LHCN-M2 (cell line): ENCODE measurements around the gene LTBP4. TPM values are rescaled to one million over a fixed set of nuclear protein-coding genes. Genes with fewer than 3 reads are reported as not detected.
"Not testable (repeated sequence)": the region's sequence is repeated elsewhere in the genome, so short reads cannot be mapped to it uniquely, and the experiment has no call there.

ENCODE experiments used
- DNase-seq: peaks from one replicate; pipeline ENCODE4 v3.0.0-alpha.2; 2012; ENCODE audit warnings: low read depth
- polyA plus RNA-seq: library from polyadenylated mRNA; unstranded; fragments of >200 nt; gene quantifications from one replicate; pipeline ENCODE4 v1.2.1, GENCODE V29; 2012; ENCODE audit warnings: missing spikeins
- total RNA-seq: library from RNA; depleted of rRNA; stranded (reverse); fragments of >200 nt; gene quantifications from 2 replicates; pipeline ENCODE4 v1.2.3, GENCODE V29; 2014; rRNA removed

LTBP4 gene, protein sequence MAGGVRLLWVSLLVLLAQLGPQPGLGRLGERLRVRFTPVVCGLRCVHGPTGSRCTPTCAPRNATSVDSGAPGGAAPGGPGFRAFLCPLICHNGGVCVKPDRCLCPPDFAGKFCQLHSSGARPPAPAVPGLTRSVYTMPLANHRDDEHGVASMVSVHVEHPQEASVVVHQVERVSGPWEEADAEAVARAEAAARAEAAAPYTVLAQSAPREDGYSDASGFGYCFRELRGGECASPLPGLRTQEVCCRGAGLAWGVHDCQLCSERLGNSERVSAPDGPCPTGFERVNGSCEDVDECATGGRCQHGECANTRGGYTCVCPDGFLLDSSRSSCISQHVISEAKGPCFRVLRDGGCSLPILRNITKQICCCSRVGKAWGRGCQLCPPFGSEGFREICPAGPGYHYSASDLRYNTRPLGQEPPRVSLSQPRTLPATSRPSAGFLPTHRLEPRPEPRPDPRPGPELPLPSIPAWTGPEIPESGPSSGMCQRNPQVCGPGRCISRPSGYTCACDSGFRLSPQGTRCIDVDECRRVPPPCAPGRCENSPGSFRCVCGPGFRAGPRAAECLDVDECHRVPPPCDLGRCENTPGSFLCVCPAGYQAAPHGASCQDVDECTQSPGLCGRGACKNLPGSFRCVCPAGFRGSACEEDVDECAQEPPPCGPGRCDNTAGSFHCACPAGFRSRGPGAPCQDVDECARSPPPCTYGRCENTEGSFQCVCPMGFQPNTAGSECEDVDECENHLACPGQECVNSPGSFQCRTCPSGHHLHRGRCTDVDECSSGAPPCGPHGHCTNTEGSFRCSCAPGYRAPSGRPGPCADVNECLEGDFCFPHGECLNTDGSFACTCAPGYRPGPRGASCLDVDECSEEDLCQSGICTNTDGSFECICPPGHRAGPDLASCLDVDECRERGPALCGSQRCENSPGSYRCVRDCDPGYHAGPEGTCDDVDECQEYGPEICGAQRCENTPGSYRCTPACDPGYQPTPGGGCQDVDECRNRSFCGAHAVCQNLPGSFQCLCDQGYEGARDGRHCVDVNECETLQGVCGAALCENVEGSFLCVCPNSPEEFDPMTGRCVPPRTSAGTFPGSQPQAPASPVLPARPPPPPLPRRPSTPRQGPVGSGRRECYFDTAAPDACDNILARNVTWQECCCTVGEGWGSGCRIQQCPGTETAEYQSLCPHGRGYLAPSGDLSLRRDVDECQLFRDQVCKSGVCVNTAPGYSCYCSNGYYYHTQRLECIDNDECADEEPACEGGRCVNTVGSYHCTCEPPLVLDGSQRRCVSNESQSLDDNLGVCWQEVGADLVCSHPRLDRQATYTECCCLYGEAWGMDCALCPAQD (N-terminal part only)
- total RNA-seq, result 5.0 and 7.3 TPM in 2 replicates
- 3.4 TPM for polyA plus RNA-seq

DNA sequence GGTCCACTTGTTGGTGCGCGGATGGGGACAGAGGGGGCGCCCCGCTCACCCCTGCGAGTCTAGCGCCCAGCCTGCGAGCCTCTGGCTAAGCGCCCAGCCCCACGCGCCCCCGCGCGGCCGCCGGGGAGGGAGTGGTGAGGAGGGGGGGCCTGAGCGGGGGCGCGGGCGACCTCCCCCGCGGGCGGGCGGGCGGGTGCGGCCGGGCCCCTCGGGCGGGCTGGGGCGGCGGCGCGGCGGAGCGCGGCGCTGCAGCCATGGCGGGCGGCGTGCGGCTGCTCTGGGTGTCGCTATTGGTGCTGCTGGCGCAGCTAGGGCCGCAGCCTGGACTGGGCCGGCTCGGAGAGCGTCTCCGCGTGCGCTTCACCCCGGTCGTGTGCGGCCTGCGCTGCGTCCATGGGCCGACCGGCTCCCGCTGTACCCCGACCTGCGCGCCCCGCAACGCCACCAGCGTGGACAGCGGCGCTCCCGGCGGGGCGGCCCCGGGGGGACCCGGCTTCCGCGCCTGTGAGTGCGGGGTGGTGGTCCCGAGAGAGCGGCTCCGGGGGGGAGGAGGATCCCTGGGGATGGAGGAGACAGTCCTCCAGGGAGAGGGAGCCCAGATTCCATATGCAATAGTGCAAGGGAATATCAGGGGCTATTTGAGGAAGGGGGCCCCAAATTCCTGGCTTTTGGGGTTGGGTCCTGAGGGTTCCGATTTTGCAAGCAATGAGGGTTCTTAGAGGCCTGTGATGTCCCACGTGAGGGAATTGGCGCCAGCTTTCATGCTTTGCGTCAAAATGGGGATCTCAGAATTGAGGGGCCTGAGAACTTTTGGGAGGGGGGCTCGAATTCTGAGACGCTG is at the start of gene LTBP4:
Gene LTBP4, plus strand, starts transcription at position 236 of the 841 bp plus-strand sequence. Its CDS starts 19 bp downstream, at position 255.
- DNase-seq, result no peak

DNA sequence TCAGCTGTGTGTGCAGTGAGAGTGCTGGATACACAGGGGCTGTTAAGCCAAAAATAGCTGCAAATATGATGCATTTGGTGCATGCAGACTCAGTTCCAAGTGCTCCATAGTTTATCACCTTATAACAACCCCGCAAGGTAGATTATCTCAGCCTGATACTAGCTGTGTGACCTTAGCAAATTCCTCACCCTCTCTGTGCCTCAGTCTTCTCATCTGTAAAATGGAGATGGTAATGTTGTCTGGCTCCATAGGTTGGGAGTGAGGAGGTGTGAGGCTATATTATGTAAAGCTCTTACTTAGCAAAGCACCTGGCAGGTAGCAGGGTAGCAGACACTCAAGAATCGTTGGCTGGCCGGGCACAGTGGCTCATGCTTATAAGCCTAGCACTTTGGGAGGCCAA is 48.3 kb upstream of the LTBP4 start:
- no peak for DNase-seq

DNA sequence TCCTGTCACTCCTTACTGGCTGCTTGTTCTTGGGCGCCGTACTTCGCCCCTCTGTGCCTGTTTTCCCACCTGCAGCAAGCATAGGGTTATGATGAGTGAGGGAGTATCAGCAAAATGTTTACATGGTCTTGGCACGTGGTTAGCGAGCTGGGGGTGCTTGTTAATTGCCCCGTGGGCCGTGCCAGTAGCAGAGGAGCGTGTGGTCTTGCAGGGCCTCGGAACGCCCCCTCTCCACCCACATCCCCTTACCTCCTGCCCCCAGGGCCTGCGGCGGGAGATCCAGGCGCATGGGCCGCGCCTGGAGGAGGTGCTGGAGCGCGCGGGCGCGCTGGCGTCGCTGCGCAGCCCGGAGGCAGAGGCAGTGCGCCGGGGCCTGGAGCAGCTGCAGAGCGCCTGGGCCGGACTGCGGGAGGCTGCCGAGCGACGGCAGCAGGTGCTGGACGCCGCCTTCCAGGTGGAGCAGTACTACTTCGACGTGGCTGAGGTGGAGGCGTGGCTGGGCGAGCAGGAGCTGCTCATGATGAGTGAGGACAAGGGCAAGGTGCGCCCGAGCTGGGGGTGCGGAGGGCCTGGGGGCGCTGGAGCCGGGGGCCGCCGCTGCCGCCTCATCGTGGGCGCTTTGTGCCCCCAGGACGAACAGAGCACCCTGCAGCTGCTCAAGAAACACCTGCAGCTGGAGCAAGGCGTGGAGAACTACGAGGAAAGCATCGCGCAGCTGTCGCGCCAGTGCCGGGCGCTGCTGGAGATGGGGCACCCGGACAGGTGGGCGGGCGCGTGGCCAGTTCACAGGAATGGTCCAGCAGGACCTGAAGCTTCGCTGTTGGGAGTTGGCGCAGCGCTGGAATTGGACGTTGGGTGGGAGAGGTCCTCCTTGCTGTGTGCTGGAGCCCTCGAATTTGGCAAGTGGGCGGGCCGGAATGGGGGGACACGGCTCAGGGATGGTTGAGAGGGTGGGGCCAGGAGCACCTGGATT is 47.0 kb upstream of the LTBP4 start:
- no peak for DNase-seq

DNA sequence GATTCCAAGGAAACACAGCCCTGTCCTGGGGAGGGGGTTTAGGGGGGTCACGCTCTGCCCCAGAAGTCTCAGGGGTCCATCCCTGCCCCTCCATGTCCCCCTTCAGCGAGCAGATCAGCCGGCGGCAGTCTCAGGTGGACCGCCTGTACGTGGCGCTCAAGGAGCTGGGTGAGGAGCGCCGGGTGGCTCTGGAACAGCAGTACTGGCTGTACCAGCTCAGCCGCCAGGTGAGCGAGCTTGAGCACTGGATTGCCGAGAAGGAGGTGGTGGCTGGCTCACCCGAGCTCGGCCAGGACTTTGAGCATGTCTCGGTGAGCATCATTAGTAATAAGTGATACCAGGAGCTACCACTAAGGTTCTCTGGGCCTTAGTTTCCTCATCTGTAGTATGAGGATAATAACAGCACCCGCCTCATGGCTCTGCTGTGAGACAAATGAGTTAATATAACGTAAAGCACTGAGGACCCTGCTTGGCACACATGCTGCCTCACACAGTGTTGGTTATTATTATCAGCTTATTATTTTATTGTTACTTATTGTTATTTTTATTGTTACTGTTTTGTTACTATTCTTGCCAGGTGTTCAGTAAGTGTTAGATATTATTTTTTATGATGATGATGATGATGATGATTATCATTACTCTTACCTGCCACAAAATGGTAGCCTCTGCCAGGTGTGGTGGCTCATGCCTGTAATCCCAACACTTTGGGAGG is 45.0 kb upstream of the LTBP4 start:
- no peak for DNase-seq

DNA sequence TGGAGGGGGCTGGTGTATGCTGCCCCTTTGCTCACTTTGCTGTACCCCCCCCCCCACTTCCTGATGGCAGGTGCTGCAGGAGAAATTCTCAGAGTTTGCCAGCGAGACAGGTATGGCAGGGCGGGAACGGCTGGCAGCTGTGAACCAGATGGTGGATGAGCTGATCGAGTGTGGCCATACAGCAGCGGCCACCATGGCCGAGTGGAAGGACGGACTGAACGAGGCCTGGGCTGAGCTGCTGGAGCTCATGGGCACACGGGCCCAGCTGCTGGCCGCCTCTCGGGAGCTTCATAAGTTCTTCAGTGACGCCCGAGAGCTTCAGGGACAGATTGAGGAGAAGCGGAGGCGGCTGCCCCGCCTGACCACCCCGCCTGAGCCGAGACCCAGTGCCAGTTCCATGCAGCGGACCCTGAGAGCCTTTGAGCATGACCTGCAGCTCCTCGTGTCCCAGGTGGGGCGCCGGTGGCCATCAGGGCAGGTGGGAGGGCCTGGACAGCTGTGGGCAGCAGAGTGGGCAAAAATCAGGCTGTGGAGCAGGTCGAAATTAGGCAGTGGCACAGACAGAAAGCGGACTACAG is 44.1 kb upstream of the LTBP4 start:
- no peak for DNase-seq

DNA sequence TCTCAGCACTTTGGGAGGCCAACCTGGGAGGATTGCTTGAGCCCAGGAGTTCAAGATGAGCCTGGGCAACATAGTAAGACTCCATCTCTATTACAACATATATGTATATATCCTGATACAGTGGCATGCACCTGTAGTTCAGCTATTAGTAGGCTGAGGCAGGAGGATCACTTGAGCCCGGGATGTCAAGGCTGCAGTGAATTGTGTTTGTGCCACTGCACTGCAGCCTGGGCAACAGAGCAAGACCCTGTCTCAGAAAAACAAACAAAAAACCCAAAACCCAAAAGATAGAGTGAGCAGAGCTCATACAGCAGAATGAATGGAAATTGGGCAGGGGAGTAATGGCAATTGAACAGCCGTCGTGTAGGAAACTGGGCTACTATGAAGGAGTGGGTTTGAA is 41.8 kb upstream of the LTBP4 start:
- DNase-seq, result no peak

DNA sequence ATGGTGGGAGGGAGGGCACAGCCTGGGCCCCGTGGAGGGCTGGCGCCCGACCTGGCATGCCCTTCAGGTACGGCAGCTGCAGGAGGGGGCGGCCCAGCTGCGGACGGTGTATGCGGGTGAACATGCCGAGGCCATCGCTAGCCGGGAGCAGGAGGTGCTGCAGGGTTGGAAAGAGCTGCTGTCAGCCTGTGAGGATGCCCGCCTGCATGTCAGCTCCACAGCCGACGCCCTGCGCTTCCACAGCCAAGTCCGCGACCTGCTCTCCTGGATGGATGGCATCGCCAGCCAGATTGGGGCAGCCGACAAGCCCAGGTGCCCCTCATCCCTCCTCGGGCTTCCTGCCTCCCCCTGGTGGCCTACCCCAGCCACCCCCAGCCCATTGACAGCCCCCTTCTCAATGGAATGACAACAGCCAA is 41.1 kb upstream of the LTBP4 start:
- DNase-seq, result no peak

DNA sequence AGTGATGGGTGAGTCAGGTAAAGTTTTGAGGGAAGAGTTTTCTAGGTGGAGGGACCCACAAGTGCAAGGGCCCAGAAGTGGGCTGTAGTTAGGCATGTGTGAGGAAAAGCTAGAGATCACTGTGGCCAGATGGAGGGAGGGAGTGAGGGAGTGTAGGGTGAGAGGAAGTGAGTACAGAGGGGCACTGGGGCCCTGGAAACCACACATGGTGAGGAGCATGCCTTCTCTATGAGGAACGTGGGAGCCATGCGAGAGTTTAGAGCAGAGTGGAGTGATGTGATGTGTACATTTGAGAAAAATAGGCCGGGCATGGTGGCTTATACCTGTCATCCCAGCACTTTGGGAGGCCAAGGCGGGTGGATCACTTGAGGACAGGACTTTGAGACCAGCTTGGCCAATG is 39.2 kb upstream of the LTBP4 start:
- no peak for DNase-seq

DNA sequence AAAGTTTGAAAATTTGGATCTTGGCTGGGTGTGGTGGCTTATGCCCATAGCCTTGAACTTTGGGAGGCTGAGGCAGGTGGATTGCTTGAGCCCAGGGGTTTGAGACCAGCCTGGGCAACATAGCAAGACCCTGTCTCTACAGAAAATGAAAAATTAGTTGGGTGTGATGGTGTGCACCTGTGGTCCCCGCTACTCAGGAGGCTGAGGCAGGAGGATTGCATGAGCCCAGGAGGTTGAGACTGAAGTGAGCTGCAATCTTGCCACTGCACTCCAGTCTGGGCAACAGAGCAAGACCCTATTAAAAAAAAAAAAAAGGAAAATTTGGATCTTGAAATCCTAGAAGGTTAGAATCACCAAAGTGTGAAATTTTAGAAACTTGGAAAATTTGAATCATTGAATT is 36.6 kb upstream of the LTBP4 start:
- DNase-seq, result not testable (repeated sequence)

DNA sequence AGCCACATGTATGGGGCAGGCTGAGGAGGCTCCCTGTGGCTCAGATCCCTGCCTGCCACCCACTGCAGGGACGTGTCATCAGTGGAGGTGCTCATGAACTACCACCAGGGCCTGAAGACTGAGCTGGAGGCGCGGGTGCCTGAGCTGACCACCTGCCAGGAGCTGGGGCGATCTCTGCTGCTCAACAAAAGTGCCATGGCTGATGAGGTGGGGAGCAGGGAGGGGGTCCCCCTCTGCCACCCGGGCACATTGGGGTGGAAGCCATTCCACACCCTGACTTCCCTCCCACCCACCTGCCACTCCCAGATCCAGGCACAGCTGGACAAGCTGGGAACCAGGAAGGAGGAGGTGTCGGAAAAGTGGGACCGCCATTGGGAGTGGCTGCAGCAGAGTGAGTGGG is 35.8 kb upstream of the LTBP4 start:
- DNase-seq, result no peak

DNA sequence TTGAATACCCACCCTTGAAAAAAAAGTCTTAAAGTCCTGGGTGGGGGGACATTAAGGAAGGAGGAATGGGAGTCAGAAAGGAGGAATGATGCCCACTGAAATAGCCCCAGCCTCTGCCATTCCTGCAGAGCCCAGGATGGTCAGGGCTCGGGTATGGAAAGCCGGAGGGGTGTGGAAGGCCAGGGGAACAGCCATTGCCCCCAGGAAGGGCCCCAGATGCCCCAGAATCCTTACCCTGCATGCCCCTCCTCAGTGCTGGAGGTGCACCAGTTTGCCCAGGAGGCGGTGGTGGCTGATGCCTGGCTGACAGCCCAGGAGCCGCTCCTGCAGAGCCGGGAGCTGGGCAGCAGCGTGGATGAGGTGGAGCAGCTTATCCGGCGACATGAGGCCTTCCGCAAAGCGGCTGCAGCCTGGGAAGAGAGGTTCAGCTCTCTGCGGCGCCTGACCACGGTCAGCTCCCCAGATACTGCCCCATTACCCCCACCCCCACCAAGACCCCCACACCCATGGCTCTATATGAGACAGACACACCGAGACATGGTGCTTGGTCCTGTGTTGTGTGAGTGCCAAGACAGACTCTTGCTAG is 35.2 kb upstream of the LTBP4 start:
- no peak for DNase-seq

DNA sequence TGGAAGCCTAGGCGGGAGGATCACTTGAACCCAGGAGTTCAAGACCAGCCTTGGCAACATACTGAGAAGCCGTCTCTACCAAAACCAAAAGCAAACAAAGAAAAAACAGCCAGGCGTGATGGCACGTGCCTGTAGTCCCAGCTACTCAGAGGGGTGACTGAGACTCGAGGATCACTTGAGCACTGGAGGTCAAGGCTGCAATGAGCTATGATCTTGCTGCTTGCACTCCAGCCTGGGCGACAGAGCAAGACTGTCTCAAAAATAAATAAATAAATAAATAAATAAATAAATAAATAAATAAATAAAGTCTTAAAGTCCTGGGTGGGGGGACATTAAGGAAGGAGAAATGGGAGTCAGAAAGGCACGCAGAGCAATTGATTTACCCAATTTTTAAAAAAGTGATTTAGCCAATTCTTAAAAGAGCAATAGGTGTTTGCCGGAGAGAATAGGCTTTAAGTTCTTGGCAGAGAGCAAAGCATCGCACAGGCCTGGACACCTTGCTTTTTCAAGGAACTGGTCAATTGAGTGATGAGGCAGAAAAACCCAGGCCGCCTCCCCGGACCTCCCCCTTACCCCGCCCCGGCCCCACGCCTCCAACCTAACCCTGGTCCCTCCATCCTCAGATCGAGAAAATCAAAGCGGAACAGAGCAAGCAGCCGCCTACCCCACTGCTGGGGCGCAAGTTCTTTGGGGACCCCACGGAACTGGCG is 34.0 kb upstream of the LTBP4 start:
- DNase-seq, result no peak

DNA sequence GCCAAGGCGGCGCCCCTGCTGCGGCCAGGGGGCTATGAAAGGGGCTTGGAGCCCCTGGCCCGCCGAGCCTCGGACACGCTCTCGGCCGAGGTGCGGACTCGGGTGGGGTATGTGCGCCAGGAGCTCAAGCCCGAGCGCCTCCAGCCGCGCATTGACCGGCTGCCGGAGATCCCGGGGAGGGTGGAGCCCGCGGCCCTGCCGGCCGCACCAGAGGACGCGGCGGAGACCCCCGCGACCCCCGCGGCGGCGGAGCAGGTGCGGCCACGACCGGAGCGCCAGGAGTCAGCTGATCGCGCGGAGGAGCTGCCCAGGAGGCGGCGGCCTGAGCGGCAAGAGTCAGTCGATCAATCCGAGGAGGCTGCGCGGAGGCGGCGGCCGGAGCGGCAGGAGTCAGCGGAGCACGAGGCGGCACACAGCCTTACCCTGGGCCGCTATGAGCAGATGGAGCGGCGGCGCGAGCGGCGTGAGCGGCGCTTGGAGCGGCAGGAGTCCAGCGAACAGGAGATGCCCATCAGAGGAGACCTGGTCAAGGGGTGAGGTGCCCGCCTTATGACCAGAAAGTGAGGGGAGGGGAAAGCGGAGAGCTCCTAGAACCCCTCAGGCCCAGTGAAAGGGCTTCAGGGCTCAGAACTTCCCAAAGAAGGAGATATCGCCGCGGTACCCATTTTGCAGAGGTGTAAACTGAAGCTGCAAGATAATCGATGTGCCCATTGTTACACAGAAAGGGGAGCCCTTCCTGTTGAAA is 33.2 kb upstream of the LTBP4 start:
- no peak for DNase-seq

DNA sequence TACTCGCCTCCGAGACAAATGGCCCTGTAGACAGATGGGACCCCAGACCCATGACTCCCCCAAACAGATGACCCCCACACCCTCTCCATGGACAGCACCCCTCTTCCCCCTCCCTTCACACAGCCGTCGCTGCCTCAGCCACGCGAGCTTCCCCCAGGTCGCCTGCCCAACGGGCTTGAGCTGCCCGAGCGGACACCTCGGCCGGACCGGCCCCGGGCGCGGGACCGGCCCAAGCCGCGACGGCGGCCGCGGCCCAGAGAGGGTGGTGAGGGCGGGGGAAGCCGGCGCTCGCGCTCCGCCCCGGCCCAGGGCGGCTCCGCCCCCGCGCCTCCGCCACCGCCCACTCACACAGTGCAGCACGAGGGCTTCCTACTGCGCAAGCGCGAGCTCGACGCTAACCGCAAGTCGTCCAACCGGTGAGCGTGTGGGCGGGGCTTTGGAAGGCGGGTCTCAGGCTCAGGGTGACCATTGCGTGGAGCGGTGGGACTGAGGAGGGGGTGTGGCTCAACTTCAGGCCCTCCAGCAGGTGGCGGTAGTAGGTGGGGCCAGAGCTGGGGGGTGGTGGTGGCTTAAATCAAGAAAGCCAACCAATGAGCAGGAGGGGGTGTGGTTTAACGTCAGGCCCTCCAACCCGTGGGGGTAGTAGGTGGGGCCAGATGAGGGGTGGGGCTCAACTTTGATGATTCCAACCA is 30.7 kb upstream of the LTBP4 start:
- DNase-seq, result peak; percentile 99

DNA sequence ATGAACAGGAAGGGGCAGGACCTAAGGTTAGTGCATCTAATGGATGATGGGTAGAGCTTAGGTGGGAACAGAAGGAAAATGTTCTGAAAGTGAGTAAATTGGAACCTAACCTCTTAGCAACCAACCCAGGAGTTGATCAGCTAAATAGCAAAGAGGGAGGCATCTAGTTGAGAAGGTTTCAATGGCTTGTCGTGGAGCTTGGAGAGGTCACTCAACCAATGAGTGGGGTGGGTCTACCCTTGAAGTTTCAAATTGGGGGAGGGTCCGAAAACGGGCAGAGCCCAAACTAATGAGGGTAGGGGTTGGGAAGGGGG is 30.2 kb upstream of the LTBP4 start:
- DNase-seq, result no peak

DNA sequence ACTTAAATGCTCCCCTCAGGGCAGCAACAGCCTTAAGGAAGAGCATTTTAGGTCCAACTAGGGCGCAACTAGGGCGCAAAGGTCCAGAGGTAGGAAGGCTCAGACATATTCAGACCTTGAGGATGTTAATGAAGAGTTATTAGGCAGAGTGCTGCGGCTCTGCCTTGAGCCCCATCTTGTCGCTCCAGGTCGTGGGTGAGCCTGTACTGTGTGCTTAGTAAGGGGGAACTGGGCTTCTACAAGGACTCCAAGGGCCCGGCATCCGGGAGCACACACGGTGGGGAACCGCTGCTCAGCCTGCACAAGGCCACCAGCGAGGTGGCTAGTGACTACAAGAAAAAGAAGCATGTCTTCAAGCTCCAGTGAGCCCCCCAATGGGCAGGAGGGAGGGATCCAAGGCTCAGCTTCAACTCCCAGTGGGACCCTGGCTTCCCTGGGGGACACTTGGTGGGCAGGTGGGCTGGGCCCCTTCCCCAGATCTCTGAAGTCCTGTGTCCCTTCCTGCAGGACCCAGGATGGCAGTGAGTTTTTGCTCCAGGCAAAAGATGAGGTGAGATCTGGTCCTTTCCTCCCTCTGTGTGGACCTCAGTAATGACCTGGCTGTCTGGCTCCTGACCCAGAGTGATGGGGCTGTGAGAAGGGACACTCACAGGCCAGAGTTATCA is 29.2 kb upstream of the LTBP4 start:
- DNase-seq, result no peak
